GM18498 (cell line): ENCODE results near the gene GINS3.
A peak's percentile ranks its signal among the peaks of the same experiment; 100 is the strongest.

Experiments
- ATAC-seq: cut with Tn5 transposase; IDR thresholded peaks from one replicate; pipeline ENCODE4 v1.9.1; 2021; ENCODE audit warnings: mild to moderate bottlenecking, moderate library complexity; ENCODE audit not compliant: unreplicated experiment

The GINS3 gene

GRCh38 chr16:58422809-58423208 is 30.5 kb downstream of the GINS3 start:
- ATAC-seq: no peak

- ATAC-seq: no peak
Measured at GRCh38 chr16:58425245-58425644, 33.0 kb downstream of the GINS3 start.

- peak; percentile 78 for ATAC-seq
Measured at GRCh38 chr16:58425756-58426494, 33.7 kb downstream of the GINS3 start.

GRCh38 chr16:58426966-58427365 is 34.7 kb downstream of the GINS3 start:
- ATAC-seq: no peak

GRCh38 chr16:58428621-58429542 is 36.6 kb downstream of the GINS3 start:
- no peak for ATAC-seq

GRCh38 chr16:58430718-58431117 is 38.4 kb downstream of the GINS3 start:
- no peak for ATAC-seq

- no peak for ATAC-seq
Measured at GRCh38 chr16:58433569-58433951, 41.3 kb downstream of the GINS3 start.

GRCh38 chr16:58435779-58436178 is 43.5 kb downstream of the GINS3 start:
- no peak for ATAC-seq

GRCh38 chr16:58440131-58440530 is 47.9 kb downstream of the GINS3 start:
- no peak for ATAC-seq

- ATAC-seq: no peak
Measured at GRCh38 chr16:58442547-58442946, 50.3 kb downstream of the GINS3 start.

GRCh38 chr16:58443783-58444182 is 51.5 kb downstream of the GINS3 start:
- no peak for ATAC-seq

- ATAC-seq: no peak
Measured at GRCh38 chr16:58444265-58444664, 52.0 kb downstream of the GINS3 start.

GRCh38 chr16:58448890-58449289 is 56.6 kb downstream of the GINS3 start:
- no peak for ATAC-seq

- ATAC-seq: no peak
Measured at GRCh38 chr16:58449306-58449705, 57.0 kb downstream of the GINS3 start.

GRCh38 chr16:58449768-58450167 is 57.5 kb downstream of the GINS3 start:
- ATAC-seq: no peak

GRCh38 chr16:58450590-58450989 is 58.3 kb downstream of the GINS3 start:
- no peak for ATAC-seq

- ATAC-seq: no peak
Measured at GRCh38 chr16:58451265-58451689, 59.0 kb downstream of the GINS3 start.

GRCh38 chr16:58451945-58452401 is 59.7 kb downstream of the GINS3 start:
- ATAC-seq: no peak

- no peak for ATAC-seq
Measured at GRCh38 chr16:58452640-58453039, 60.4 kb downstream of the GINS3 start.

- ATAC-seq: no peak
Measured at GRCh38 chr16:58454178-58454577, 61.9 kb downstream of the GINS3 start.

GRCh38 chr16:58454856-58455255 is 62.6 kb downstream of the GINS3 start:
- no peak for ATAC-seq
